NOMO-1 treated with DMSO at 0.1 percent for 48 hours (cell line): Measurements from ENCODE around the gene C2CD4C.
"Not testable (repeated sequence)": the region's sequence is repeated elsewhere in the genome, so short reads cannot be mapped to it uniquely, and the experiment has no call there.

Source experiments
- DNase-seq: peaks from one replicate; lab custom pipeline; 2025; ENCODE audit not compliant: unreplicated experiment; lab: John Stamatoyannopoulos, UW

C2CD4C gene

GRCh38 chr19:368630-369024 is 40.3 kb downstream of the C2CD4C start:
- DNase-seq = no peak

GRCh38 chr19:367963-368629 is 40.9 kb downstream of the C2CD4C start:
- DNase-seq = no peak

- DNase-seq = no peak
Measured at GRCh38 chr19:367561-367960, 41.4 kb downstream of the C2CD4C start.

GRCh38 chr19:366951-367350 is 42.0 kb downstream of the C2CD4C start:
- DNase-seq = no peak

GRCh38 chr19:366205-366783 is 42.7 kb downstream of the C2CD4C start:
- DNase-seq = no peak

- DNase-seq = no peak
Measured at GRCh38 chr19:364496-365287, 44.3 kb downstream of the C2CD4C start.

GRCh38 chr19:362683-363082 is 46.3 kb downstream of the C2CD4C start:
- DNase-seq = no peak

- DNase-seq = no peak
Measured at GRCh38 chr19:362154-362553, 46.8 kb downstream of the C2CD4C start.

GRCh38 chr19:359653-359925 is 49.4 kb downstream of the C2CD4C start:
- DNase-seq = no peak

GRCh38 chr19:355536-355935 is 53.4 kb downstream of the C2CD4C start:
- not testable (repeated sequence) for DNase-seq
